HepG2 (cell line): Measurements from ENCODE around the gene SMIM10L1. TPM values are rescaled to one million over a fixed set of nuclear protein-coding genes. Genes with fewer than 3 reads are reported as not detected.

Experiments used
- ARNT2 ChIP-seq: sonication (generic); formaldehyde crosslinking; IDR thresholded peaks from 2 replicates; pipeline ENCODE4 v1.8.0; 2022; ENCODE audit warnings: mild to moderate bottlenecking, low read depth, missing genetic modification reagents, moderate library complexity
- CC2D1A ChIP-seq: sonication (generic); formaldehyde crosslinking; IDR thresholded peaks from 2 replicates; pipeline ENCODE4 v1.8.1; 2023; ENCODE audit warnings: mild to moderate bottlenecking, missing genetic modification reagents
- CERS6 ChIP-seq: sonication (generic); formaldehyde crosslinking; IDR thresholded peaks from 2 replicates; pipeline ENCODE4 v1.5.0; 2020; ENCODE audit warnings: missing genetic modification reagents
- CREM ChIP-seq, 2 experiments: sonication (generic) in 1 of 2; formaldehyde crosslinking in 1 of 2; IDR thresholded peaks; 2 replicates each; pipeline versions ENCODE4 v1.4.0 to v1.6.1; 2016 to 2020; ENCODE audit warnings: antibody characterized with exemption in 1 of 2, mild to moderate bottlenecking in 1 of 2, missing genetic modification reagents in 1 of 2
- GMEB1 ChIP-seq: sonication (generic); formaldehyde crosslinking; IDR thresholded peaks from 2 replicates; pipeline ENCODE4 v1.5.1; 2020; ENCODE audit warnings: missing genetic modification reagents, mild to moderate bottlenecking, borderline replicate concordance
- GPN1 ChIP-seq: sonication (generic); formaldehyde crosslinking; IDR thresholded peaks from 2 replicates; pipeline ENCODE4 v1.5.1; 2020; ENCODE audit warnings: missing genetic modification reagents, borderline replicate concordance
- NCOR1 ChIP-seq: fragments of 200-600 bp; sonication (generic); IDR thresholded peaks from 2 replicates; pipeline ENCODE4 v1.7.0; 2017; ENCODE audit warnings: antibody characterized with exemption, low read length, borderline replicate concordance
- SNAPC5 ChIP-seq: sonication (generic); formaldehyde crosslinking; IDR thresholded peaks from 2 replicates; pipeline ENCODE4 v1.8.1; 2023; ENCODE audit warnings: mild to moderate bottlenecking, missing genetic modification reagents, borderline replicate concordance
- ZNF251 ChIP-seq: sonication (generic); formaldehyde crosslinking; IDR thresholded peaks from 2 replicates; pipeline ENCODE4 v1.9.0; 2021; ENCODE audit warnings: mild to moderate bottlenecking, missing genetic modification reagents
- ZNF281 ChIP-seq: sonication (generic); formaldehyde crosslinking; IDR thresholded peaks from 2 replicates; pipeline ENCODE4 v1.4.0; 2020; ENCODE audit warnings: missing genetic modification reagents, borderline replicate concordance
- ZNF607 ChIP-seq: sonication (generic); formaldehyde crosslinking; IDR thresholded peaks from 2 replicates; pipeline ENCODE4 v1.5.1; 2020; ENCODE audit warnings: missing genetic modification reagents, mild to moderate bottlenecking, borderline replicate concordance
- ZNF761 ChIP-seq: sonication (generic); formaldehyde crosslinking; conservative IDR thresholded peaks from 2 replicates; pipeline ENCODE4 v1.4.0; 2020; ENCODE audit warnings: mild to moderate bottlenecking, missing genetic modification reagents
- polyA plus RNA-seq, 8 experiments: library from polyadenylated mRNA; depleted of rRNA in 3 of 8; stranded (reverse) in 7 of 8; unstranded in 1 of 8; fragments of >200 nt; fragmentation: Illumina TruSeq in 4 of 8; extraction: Trizol in 4 of 8; gene quantifications; 2 replicates each; pipeline versions ENCODE4 v1.2.1 to v1.2.3, GENCODE V29; 2011 to 2016; ENCODE audit warnings: low read depth in 4 of 8, missing spikeins in 1 of 8, mixed read lengths in 1 of 8; ENCODE audit not compliant: insufficient read depth in 1 of 8
- total RNA-seq, 5 experiments: library from RNA; depleted of rRNA; stranded (reverse); fragments of >200 nt; fragmentation: Illumina TruSeq; extraction: Trizol; gene quantifications; 2 replicates each; pipeline ENCODE4 v1.2.3, GENCODE V29; 2016; ENCODE audit warnings: low read depth in 1 of 5
- TF ChIP-seq, protein P1 (sequence below): IDR thresholded peaks from 2 replicates; pipeline ENCODE4 v1.6.1; 2016; ENCODE audit warnings: missing genetic modification reagents, missing compliant biosample characterization
- TF ChIP-seq, protein P2 (sequence below): sonication (generic); formaldehyde crosslinking; IDR thresholded peaks from 2 replicates; pipeline ENCODE4 v1.4.0; 2020; ENCODE audit warnings: missing genetic modification reagents

The SMIM10L1 gene
- total and polyA plus RNA-seq, 2 of the 13 experiments (the other 11 are each of a cell fraction or from before 2014, with no cell fraction given), result 3.7 to 11.8 TPM

GRCh38 chr12:11171145-11171968 lies at the start of gene SMIM10L1 (continued):
- TF ChIP-seq SNAPC5 (CRISPR knock-in tag) (peak; percentile 86; the same call in 1 of the 2 replicates), ZNF607 (CRISPR knock-in tag) (peak; percentile 94), ZNF251 (CRISPR knock-in tag) (no peak), ZNF761 (CRISPR knock-in tag) (peak; percentile 82; the same call in 1 of the 2 replicates), CC2D1A (no peak), GPN1 (CRISPR knock-in tag) (0 out of 2 replicates have a peak, but pooled peaks have one; percentile 22), CREM (IDR thresholded peaks at IDR 0.05) (peak; percentile 58; the same call in 1 of the 2 replicates), CREM (CRISPR knock-in tag; IDR thresholded peaks at IDR 0.05) (no peak), ARNT2 (CRISPR knock-in tag) (peak; percentile 97; the same call in 1 of the 2 replicates), GMEB1 (CRISPR knock-in tag) (peak; percentile 80; the same call in 1 of the 2 replicates), CERS6 (CRISPR knock-in tag) (0 out of 2 replicates have a peak, but pooled peaks have one; percentile 18), NCOR1 (peak; percentile 34; the same call in 1 of the 2 replicates), ZNF281 (CRISPR knock-in tag) (peak; percentile 59)
- TF ChIP-seq, protein P1, sequence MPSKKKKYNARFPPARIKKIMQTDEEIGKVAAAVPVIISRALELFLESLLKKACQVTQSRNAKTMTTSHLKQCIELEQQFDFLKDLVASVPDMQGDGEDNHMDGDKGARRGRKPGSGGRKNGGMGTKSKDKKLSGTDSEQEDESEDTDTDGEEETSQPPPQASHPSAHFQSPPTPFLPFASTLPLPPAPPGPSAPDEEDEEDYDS, result peak; percentile 91
- TF ChIP-seq, protein P2, sequence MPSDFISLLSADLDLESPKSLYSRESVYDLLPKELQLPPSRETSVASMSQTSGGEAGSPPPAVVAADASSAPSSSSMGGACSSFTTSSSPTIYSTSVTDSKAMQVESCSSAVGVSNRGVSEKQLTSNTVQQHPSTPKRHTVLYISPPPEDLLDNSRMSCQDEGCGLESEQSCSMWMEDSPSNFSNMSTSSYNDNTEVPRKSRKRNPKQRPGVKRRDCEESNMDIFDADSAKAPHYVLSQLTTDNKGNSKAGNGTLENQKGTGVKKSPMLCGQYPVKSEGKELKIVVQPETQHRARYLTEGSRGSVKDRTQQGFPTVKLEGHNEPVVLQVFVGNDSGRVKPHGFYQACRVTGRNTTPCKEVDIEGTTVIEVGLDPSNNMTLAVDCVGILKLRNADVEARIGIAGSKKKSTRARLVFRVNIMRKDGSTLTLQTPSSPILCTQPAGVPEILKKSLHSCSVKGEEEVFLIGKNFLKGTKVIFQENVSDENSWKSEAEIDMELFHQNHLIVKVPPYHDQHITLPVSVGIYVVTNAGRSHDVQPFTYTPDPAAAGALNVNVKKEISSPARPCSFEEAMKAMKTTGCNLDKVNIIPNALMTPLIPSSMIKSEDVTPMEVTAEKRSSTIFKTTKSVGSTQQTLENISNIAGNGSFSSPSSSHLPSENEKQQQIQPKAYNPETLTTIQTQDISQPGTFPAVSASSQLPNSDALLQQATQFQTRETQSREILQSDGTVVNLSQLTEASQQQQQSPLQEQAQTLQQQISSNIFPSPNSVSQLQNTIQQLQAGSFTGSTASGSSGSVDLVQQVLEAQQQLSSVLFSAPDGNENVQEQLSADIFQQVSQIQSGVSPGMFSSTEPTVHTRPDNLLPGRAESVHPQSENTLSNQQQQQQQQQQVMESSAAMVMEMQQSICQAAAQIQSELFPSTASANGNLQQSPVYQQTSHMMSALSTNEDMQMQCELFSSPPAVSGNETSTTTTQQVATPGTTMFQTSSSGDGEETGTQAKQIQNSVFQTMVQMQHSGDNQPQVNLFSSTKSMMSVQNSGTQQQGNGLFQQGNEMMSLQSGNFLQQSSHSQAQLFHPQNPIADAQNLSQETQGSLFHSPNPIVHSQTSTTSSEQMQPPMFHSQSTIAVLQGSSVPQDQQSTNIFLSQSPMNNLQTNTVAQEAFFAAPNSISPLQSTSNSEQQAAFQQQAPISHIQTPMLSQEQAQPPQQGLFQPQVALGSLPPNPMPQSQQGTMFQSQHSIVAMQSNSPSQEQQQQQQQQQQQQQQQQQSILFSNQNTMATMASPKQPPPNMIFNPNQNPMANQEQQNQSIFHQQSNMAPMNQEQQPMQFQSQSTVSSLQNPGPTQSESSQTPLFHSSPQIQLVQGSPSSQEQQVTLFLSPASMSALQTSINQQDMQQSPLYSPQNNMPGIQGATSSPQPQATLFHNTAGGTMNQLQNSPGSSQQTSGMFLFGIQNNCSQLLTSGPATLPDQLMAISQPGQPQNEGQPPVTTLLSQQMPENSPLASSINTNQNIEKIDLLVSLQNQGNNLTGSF (CRISPR knock-in tag), result no peak; the same call in none of the 2 replicates
